Activated T-cell treated with anti-CD3 and anti-CD28 coated beads, Interleukin-2, amount 50 U/mL, for 48 hours (primary cell): ENCODE results near the gene CEP250.
"Not testable (repeated sequence)": the region's sequence is repeated elsewhere in the genome, so short reads cannot be mapped to it uniquely, and the experiment has no call there.

Source experiments
- DNase-seq, 2 experiments: peaks; one replicate each; pipeline ENCODE4 v3.0.0-alpha.2; 2020

The CEP250 gene

DNA sequence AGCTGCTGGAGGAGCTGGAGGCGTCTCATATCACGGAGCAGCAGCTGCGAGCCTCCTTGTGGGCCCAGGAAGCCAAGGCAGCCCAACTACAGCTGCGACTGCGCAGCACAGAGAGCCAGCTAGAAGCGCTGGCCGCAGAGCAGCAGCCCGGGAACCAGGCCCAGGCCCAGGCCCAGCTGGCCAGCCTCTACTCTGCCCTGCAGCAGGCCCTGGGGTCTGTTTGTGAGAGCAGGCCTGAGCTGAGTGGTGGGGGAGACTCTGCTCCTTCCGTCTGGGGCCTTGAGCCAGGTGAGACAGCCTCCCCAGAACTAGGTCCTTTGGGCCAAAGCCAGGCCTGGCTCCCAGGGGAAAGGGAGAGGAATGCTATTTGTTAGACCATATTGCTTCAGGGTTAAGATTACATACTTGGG is 42.4 kb downstream of the CEP250 start:
- no peak for DNase-seq

DNA sequence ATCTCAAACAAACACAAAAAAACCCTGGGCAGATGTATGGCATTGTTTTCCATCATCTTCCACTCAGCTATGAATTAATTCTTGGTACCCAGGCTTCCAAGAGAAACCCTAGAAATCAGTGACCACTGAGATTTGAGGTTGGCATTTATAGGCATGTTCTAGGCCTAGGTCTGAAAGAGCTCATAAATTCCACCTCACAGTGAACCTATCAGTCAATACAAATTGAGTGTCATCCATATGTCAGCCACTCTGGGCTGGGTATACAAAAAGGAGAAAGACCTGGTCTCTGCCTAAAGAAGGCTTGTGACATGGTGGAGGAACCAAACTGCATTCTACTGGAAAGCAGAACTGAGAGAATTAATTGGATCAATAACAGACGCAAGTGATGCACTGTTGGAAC is 43.9 kb downstream of the CEP250 start:
- no peak for DNase-seq

DNA sequence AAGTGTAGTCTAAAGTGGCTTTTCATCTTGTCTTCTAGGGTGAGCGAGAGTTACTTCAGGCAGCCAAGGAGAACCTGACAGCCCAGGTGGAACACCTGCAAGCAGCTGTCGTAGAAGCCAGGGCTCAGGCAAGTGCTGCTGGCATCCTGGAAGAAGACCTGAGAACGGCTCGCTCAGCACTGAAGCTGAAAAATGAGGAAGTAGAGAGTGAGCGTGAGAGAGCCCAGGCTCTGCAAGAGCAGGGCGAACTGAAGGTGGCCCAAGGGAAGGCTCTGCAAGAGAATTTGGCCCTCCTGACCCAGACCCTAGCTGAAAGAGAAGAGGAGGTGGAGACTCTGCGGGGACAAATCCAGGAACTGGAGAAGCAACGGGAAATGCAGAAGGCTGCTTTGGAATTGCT is 47.0 kb downstream of the CEP250 start:
- DNase-seq = no peak

DNA sequence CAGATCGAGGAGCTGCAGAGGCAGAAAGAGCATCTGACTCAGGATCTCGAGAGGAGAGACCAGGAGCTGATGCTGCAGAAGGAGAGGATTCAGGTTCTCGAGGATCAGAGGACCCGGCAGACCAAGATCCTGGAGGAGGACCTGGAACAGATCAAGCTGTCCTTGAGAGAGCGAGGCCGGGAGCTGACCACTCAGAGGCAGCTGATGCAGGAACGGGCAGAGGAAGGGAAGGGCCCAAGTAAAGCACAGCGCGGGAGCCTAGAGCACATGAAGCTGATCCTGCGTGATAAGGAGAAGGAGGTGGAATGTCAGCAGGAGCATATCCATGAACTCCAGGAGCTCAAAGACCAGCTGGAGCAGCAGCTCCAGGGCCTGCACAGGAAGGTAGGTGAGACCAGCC is 47.9 kb downstream of the CEP250 start:
- DNase-seq = no peak

DNA sequence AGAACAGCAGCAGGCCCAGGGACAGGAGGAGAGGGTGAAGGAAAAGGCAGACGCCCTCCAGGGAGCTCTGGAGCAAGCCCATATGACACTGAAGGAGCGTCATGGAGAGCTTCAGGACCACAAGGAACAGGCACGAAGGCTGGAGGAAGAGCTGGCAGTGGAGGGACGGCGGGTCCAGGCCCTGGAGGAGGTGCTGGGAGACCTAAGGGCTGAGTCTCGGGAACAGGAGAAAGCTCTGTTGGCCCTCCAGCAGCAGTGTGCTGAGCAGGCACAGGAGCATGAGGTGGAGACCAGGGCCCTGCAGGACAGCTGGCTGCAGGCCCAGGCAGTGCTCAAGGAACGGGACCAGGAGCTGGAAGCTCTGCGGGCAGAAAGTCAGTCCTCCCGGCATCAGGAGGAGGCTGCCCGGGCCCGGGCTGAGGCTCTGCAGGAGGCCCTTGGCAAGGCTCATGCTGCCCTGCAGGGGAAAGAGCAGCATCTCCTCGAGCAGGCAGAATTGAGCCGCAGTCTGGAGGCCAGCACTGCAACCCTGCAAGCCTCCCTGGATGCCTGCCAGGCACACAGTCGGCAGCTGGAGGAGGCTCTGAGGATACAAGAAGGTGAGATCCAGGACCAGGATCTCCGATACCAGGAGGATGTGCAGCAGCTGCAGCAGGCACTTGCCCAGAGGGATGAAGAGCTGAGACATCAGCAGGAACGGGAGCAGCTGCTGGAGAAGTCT is 48.6 kb downstream of the CEP250 start:
- DNase-seq = no peak

DNA sequence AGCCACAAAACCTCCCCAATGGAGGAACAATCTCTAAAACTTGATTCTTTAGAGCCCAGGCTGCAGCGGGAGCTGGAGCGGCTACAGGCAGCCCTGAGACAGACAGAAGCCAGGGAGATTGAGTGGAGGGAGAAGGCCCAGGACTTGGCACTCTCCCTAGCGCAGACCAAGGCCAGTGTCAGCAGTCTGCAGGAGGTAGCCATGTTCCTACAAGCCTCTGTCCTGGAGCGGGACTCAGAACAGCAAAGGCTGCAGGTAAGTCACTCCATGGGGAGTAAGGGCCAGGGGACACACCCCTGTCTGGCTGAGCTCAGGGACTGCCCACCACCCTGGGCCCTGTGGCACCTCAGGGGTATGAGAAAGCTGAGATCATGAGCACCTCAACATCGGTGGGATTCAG is 49.4 kb downstream of the CEP250 start:
- no peak for DNase-seq

DNA sequence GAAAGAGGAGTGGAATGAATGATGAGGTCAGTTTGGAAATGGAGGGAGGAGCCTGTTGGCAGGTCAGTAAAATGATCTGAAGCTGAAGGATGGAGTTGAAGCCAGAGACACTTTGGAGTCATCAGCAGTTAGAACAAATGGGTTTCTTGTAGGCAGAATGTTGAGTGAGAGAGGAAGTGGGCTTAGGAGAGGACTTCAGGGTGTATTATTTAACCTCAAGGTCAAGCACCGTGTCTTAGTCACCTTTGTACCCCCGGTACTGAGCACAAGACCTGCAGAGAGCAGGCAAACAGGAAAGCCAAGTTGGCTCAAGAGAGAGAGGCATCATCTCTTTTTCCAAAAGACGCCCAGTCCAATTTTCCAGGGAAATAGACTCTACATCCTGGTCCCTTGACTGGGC is 50.8 kb downstream of the CEP250 start:
- DNase-seq = no peak

DNA sequence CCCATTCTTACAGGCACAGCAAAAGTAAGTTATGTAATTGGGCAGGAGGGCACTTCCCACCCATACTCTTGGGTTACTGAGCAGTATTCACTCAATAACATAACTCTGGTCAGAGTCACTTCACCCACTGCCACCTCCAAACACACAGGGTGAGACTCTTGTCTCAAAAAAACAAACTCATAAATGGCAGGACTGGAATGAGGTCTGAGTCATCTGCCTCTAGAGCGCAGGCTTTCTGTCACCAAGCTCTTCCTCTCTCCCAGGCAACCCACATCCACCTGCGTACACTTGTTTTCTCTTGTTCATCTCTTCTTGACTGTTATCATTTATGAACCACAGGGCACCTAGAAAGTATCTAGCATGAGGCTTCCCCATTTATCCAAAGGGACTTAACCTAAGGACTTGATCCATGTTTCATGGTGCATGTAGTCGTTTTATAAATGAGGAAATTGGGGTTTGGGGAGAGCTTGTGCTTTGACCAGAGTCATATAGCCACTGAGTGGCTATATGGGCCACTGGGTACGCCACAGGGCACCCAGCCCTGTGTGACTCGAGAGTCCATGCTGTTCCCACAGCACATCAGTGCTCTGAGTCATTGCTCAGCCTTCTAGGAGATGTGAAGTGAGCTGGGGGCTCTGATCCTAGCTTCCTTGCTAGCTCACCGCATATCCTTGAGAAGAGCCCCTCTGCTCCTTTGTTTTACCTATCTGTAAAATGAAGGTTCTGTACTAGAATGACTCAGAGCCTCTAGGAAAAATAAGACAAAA is 51.7 kb downstream of the CEP250 start:
- no peak for DNase-seq

DNA sequence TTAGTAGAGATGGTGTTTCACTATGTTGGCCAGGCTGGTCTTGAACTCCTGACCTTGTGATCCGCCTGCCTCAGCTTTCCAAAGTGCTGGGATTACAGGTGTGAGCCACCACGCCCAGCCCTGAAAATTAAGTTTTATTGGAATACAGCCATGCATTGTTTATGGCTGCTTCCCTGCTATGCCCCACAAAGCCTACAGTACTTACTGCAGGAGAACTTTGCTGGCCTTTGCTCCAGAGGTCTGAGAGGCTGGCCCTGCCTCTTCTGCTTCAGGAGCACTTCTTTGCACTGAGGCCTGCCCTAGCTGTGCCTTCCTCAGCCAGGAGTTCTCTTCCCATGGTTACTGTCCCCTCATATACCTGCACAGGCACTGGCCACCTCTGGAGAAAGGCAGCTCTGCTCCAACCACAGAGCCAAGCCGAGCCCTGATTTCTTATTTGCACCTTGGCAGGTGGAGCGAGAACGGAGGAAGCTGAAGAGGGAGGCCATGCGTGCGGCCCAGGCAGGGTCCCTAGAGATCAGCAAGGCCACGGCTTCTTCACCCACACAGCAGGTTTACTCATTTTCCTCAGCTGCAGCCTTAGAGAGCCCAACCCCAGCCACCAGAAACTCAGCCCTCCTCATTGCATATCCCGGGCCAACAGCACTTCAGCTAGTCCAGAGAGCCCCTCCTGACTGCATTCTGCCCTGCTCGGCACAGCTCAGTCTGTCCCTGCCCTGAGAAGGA is 53.3 kb downstream of the CEP250 start:
- DNase-seq = no peak

DNA sequence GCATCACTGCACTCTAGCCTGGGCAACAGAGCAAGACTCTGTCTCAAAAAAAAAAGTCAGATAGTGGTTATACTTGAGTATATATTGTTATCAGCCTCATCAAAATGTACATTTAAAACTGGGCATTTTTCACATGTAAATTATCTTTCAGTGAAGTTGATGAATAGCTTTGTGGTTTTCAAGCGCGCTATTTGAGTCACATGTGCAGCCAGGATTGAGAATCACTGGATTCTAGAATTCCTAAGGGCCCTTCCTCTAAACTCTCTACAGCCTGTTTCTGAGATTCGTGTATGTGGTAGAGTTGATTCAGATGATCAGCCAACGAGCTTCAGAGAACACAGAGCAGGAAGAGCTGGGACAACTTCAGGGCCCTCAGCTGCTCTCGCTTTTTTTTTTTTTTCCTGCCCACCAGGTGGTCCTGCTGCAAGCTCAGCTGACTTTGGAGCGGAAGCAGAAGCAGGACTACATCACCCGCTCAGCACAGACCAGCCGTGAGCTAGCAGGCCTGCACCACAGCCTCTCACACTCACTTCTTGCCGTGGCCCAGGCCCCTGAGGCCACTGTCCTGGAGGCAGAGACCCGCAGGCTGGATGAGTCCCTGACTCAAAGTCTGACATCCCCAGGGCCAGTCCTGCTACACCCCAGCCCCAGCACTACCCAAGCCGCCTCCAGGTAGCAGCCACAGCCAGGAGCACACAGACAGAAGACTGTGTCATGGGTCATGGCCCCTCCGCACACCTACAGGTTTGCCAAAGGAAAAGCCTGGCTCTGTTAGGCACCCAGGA is 55.7 kb downstream of the CEP250 start:
- DNase-seq = no peak

DNA sequence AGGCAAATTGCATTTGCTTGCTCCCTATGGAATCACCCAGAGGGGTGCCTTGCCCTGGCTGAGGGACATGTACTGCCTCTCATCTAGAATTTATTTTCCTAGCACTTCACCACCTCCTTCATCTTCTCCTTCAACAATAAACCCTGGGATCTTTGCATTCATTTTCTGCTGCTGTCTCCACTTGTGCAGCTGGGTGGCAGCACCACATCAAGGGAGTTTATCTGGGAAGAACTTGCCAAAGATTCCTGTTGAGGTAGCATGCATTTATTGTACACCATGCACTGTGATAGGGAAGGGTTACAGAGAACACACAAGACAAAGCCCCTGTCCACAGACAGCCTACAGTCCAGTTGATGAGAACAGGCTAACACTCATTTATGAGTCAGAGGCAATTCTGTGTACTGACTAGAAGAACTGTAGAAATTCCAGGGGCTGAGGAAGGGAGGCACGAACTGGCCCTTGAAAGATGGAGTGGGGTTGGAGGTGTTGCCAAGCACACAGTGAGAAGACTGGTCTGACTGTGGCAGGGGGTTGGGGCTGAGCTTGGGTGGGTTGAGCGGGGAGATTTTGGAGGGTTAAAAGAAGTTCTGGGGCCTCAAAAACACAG is 56.5 kb downstream of the CEP250 start:
- no peak for DNase-seq

DNA sequence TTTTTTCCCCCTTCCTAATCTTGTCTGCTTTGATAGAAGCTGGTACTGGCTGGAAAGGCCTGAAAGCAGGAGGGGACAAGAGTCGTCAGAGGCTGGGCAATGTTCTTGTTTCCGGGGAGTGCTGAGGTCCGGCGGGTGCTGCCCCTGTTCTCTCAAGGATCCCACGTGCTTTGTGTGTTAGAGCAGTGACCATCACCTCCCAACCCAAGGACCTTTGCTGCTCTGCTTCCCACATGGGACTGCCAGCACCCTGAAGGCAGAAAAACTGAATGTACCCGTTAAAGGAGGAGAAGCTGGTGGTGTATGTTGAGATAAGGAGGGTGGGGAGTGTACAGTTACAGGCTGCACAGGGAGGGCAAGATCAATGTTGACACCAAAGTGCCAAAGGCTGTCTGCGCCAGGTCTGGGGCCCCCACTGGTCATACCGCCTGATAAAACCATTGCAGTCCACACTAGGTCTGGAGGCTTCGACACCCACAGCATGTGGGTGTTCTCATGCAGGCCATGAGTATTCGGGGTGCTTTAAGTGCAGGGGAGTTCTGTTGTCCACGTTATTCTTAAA is 59.1 kb downstream of the CEP250 start:
- no peak for DNase-seq

DNA sequence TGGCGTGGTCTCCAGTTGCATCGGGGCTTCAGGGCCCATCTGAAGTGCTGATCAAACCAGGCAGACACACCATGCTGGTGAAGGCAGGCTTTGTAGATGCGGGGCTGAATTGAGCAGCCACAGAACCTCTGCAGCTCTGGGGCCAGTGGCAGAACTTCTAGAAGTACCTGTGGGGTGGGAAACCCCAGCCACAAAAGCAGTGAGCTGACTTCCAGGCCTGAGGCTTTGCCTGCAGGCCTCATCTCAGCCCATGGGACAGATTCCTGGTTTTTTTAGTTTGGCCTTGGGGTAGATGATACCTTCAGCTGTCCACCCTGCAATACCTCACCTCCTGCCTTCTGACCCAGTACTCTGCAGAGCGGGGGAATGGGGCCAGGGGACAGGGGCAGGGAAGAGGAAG is 59.9 kb downstream of the CEP250 start:
- DNase-seq = no peak

DNA sequence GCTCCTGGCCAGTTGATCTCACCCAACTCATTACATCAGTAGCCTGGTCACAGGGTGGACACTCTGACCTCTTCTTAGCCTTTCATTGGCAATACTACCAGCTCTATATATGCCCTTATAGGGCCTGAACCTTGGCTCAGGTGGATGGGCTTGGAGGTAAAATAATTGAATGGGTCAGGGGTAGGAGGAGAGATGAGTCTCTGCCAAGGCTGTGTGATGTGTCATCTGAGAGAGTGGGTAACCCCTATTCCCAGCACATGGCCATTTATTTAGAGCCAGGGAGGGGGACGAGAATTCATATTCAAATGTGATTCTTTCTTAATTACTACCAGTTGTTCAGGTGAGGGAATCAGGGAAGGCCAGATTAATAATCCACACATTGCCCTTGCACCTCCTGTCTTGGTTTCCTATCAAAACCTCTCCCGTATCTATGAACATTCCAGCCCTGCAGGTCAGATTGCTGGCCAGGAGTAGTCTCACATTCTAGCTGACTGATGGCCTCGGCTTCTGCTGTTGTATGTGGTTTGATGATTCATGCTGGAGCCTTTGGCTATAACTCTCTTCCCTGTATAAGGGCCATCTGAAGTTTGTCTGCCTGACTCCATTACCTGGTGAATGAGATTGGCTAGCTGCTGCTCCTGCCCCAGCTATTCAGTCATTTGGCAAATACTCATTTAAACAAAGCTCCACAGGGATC is 60.7 kb downstream of the CEP250 start:
- no peak for DNase-seq

DNA sequence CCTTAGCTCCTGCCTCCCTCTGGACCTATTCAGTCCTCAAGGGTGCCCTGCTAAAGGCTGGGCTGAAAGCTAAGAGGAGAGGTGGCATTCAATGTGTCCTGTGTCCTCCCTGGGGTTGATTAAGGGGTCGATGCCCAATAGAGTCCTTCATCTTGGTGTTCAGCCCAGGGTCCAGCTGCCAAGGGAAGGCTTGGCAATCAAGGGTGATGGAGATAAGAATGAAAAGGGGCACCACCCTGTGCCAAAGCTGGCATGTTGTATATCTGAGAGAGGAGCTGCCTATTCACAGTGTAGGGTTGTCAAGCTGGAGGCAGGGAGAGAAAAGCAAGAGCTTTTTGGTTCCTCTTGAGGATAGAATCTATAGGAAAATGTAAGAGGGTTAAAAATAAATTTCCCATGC is 61.7 kb downstream of the CEP250 start:
- DNase-seq = no peak

DNA sequence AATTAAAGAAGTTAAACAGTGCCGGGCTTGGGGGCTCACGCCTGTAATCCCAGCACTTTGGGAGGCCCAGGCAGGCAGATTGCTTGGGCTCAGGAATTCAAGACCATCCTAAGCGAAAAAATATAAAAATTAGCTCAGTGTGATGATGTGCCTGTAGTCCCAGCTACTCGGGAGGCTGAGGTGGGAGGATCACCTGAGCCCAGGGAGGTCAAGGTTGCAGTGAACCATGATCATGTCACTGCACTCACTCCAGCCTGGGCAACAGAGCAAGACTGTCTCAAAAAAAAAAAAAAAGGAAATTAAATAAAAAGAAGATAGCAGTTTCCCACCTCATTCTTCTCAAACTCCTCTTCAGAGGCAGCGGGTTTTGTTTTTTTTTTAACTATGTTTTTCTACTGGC is 62.4 kb downstream of the CEP250 start:
- not testable (repeated sequence) for DNase-seq

DNA sequence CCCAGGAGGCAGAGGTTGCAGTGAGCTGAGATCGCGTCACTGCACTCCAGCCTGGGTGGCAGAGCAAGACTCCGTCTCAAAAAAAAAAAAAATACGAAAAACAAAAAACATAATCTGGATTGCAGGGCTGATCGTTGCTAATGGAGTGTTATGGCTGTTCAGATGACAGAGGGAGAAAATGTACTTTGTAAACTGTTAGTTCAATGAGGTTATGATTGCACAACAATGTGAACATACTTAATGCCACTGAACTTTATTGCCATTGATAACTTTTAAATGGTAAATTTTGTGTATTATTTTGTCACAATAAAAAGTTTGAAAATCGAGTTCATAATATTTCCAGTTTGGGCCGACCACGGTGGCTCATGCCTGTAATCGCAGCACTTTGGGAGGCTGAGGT is 63.6 kb downstream of the CEP250 start:
- no peak for DNase-seq

DNA sequence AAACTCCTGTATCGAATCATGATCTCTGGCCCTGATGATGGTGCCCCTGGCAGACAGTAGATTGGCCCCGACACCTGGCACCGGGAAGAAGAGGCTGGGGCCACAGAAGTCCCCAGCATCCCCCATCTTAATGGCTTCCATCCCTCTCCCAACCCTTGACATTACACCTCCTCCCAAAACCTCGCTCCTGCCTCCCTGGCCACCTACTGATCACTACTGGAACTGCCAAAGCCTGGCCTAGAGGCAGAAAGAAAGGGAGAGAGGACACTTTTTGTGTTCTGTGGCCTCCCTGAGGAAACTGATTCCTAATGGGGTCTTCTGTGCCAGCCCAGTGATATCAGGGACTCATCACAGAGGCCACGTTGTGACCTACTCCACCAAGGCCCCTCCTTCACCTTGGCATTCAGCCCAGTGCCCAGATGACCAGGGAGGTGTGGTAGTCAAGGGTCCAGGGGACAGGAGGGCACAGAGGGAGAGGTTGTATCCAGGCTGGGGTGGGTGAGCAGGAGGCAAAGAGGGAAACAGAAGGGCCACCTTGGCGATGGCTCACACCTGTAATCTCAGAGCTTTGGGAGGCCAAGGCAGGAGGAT is 68.0 kb downstream of the CEP250 start:
- DNase-seq = peak; percentile 55 to 59

DNA sequence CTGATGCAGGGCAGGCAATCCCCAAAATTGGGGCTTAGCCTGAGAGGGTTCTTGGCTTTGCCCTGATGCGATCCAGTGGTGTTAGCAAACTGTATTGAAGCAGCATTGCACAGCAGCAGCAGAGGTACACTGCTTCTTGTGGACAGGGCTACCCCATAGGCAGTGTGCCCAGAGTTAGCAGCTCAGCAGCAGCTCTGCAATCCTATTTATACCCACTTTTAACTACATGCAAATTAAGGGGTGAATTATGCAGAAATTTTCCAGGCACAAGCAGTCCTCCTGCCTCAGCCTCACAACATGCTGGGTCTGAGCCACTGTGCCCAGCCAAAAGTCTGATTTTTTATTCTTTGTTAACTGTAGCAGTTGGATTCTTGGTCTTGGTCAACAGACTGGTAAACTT is 70.2 kb downstream of the CEP250 start:
- no peak for DNase-seq

DNA sequence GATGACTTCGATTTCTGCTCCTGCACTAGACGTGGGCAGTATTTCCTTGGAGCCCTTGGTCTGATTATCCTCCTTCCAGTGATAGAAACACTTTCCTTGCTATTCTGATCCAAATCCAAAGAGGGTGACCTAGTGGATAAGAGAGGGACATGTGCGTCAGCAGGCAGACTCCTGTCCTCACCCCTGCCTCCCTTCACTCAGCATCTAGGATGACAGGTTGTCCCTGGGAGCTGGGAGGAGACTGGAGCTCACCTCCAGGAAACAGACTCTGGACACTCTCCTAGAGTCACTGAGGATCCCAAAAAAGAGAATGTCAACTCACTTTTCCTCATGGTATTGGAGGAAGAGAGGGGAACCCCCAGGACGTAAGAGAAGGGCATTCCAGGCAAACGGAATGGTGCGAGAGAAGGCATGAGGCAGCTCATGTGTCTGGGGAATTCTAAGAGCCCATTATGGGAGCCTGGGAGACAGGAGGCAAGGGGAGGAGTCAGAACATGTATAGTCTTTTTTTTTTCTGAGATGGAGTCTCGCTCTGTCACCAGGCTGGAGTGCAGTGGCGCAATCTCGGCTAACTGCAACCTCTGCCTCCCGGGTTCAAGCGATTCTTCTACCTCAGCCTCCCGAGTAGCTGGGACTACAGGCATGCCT is 71.8 kb downstream of the CEP250 start:
- no peak for DNase-seq

DNA sequence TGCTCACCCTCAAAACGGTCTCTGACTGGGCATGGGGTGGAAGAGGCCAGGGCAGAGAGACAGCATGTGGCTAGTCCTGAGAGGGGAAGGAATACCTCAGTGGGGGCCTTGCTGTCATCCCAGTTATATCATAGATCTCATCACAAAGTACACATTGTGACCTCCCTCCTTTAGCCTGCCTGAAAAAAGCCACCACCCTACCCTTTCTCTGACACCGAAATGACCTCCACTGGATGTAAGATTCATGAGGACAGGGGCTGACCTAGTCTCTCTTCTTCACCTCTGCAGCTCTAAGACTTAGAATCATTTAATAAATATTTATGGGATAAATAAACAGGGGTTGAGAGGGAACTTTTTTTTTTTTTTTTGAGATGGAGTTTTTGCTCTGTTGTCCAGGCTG is 74.2 kb downstream of the CEP250 start, which contains the start of gene C20orf173:
Gene C20orf173 (minus strand): TSS at position 101 of the 400 bp plus-strand sequence. CDS start 279 bp downstream, outside the sequence.
- DNase-seq = no peak
